Measurements from ENCODE around the gene MRPS34.

GRCh38 chr16:1815461-1815860 lies 42.5 kb upstream of the MRPS34 start:
- TF ChIP-seq PAX5 (IDR thresholded peaks at IDR 0.05; ENCODE audit: insufficient read depth, low read length, severe bottlenecking) (no peak), POLR2A (IDR thresholded peaks at IDR 0.05; ENCODE audit: low read depth, low read length) (no peak), TAF1 (IDR thresholded peaks at IDR 0.05; ENCODE audit: low read depth, low read length) (no peak), POLR2AphosphoS5 (IDR thresholded peaks at IDR 0.05; ENCODE audit: low read depth, low read length) (no peak), POU2F2 (IDR thresholded peaks at IDR 0.05; ENCODE audit: low read depth, low read length) (no peak), SPI1 (IDR thresholded peaks at IDR 0.05; ENCODE audit: low read depth, low read length) (no peak)

Measured in GM12891 (cell line).